ENCODE data around the gene TBCB. TPM values are rescaled to one million over a fixed set of nuclear protein-coding genes. Genes with fewer than 3 reads are reported as not detected.

The TBCB gene
- total and polyA plus RNA-seq, 3 donors from 2014 or later = 177 to 226 (median 195) TPM

- Histone ChIP-seq H3K27ac (peak overlapping the region; percentile 92 to 96), H3K4me3 (peak overlapping the region in 1 of 2 donors; percentile 72), H3K9me3 (no peaks in the 10 kb centered on the region), H3K27me3 (no peaks in the 10 kb centered on the region), H3K4me1 (peaks cover 14% of the 10 kb centered on the region), H3K36me3 (ENCODE audit: low read depth, missing control alignments) (no peaks in the 10 kb centered on the region)
- TF ChIP-seq POLR2A (IDR thresholded peaks at IDR 0.05) = no peak
- no peak for TF ChIP-seq CTCF (IDR thresholded peaks at IDR 0.05)
- no peak for DNase-seq
- 74 to 83% methylated on average over 10 of the region's 10 CpGs for WGBS, 2 donors
- intact Hi-C loops (cut with DNase I; ENCODE audit: low total_unique reads) = no loop called here
These were observed 37.9 kb downstream of the TBCB start for GRCh38 chr19:36153126-36153525.

DNA sequence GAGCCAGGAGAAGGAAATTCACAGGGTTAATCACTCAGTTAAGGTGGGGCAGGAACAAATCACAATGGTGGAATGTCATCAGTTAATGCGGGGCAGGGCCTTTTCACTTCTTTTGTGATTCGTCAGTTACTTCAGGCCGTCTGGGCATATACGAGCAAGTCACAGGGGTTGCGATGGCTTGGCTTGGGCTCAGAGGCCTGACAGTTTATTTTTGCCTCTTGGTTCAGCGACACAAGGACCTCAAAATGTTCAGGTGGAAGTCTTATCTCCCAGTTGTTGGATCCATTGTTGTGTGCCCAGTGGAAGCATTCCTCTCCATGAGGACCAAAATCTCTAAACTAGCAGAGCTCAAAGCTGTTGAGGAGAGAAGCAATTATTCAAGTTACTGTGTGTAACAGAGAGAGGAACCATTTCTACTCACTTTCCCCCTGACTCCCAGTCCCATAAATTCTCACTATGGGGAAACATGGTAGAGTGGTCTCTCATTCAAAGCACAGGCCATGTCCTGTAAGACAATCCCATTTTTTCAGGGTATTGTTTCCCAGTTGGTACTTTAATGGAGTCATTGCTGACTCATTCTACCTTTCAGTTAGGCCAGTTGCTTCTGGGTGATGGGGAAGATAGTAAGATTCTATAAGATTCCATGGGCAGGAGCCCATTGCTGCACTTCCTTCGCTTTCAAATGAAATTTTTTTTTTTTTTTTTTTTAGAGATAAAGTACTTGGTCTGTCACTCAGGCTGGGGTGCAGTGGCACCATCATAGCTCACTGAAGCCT is 45.7 kb downstream of the TBCB start:
- no peaks in the 10 kb centered on the region for H3K9me3 ChIP-seq
- intact Hi-C loops (cut with DNase I; ENCODE audit: low total_unique reads) = no loop called here
- WGBS, 2 donors = 88 to 94% methylated on average over 7 of the region's 7 CpGs

DNA sequence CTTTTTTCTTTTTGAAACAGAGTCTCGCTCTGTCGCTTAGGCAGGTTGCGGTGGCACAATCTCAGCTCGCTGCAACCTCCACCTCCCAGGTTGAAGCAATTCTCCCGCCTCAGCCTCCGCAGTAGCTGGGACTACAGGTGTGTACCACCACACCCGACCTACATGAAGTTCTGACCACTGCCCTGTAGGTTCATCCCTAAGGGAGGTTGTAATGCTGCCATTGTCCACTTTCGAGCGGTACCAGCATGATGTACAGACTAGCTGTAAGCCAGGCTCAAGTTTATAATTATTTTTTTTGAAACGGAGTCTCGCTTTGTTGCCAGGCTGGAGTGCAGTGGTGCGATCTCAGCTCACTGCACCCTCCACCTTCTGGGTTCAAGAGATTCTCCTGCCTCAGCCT is 48.5 kb downstream of the TBCB start:
- DNase-seq = no peak
- Histone ChIP-seq H3K4me3 (no peak overlapping the region), H3K9me3 (no peaks in the 10 kb centered on the region), H3K36me3 (ENCODE audit: low read depth, missing control alignments) (no peaks in the 10 kb centered on the region), H3K27ac (no peak overlapping the region), H3K27me3 (no peaks in the 10 kb centered on the region), H3K4me1 (no peaks in the 10 kb centered on the region)
- intact Hi-C loops (cut with DNase I; ENCODE audit: low total_unique reads) = no loop called here
- 95 to 98% methylated on average over 12 of the region's 12 CpGs for WGBS, 2 donors
- TF ChIP-seq CTCF (IDR thresholded peaks at IDR 0.05) (no peak), POLR2A (IDR thresholded peaks at IDR 0.05) (no peak)

More for the DNA sequence above, 45.7 kb downstream of the TBCB start:
- Histone ChIP-seq H3K4me1 (no peaks in the 10 kb centered on the region), H3K36me3 (ENCODE audit: low read depth, missing control alignments) (no peaks in the 10 kb centered on the region), H3K4me3 (no peak overlapping the region), H3K27ac (no peak overlapping the region), H3K27me3 (no peaks in the 10 kb centered on the region)
- DNase-seq = no peak
- TF ChIP-seq POLR2A (IDR thresholded peaks at IDR 0.05) = no peak
- no peak for TF ChIP-seq CTCF (IDR thresholded peaks at IDR 0.05)

- no peak overlapping the region for H3K4me3 ChIP-seq
- WGBS, 2 donors = 49 to 53% methylated on average over 9 of the region's 9 CpGs
- H3K4me1 ChIP-seq = no peaks in the 10 kb centered on the region
- H3K9me3 ChIP-seq = no peaks in the 10 kb centered on the region
- H3K27me3 ChIP-seq = no peaks in the 10 kb centered on the region
- intact Hi-C loops (cut with DNase I; ENCODE audit: low total_unique reads) = no loop called here
- no peak overlapping the region for H3K27ac ChIP-seq
- DNase-seq = no peak
- no peak for TF ChIP-seq POLR2A (IDR thresholded peaks at IDR 0.05)
- TF ChIP-seq CTCF (IDR thresholded peaks at IDR 0.05) = no peak
- no peaks in the 10 kb centered on the region for H3K36me3 ChIP-seq (ENCODE audit: low read depth, missing control alignments)
These were observed 54.0 kb downstream of the TBCB start for GRCh38 chr19:36169084-36169760.

Measured in testis (tissue), 3 donors.